T-helper 1 cell treated with Interleukin-12 subunit alpha and Interleukin-12 subunit beta and Interleukin-4 antibody, amounts not matched to agents 30 μg/mL and 1 μg/mL, for 36 hours (primary cell): ENCODE measurements around the gene SLC38A5.

Source experiments
- H3K27ac Mint-ChIP-seq: one replicate; pipeline ENCODE4 v1.8.0; 2021; ENCODE audit warnings: mild to moderate bottlenecking, mixed read lengths
- H3K27me3 Mint-ChIP-seq: one replicate; pipeline ENCODE4 v1.8.0; 2021; ENCODE audit warnings: low read depth, mixed read lengths
- H3K36me3 Mint-ChIP-seq: one replicate; pipeline ENCODE4 v1.8.0; 2021; ENCODE audit warnings: low read depth, mixed read lengths
- H3K4me1 Mint-ChIP-seq: one replicate; pipeline ENCODE4 v1.8.0; 2021; ENCODE audit warnings: low read depth, mixed read lengths
- H3K4me3 Mint-ChIP-seq: one replicate; pipeline ENCODE4 v1.8.0; 2021; ENCODE audit warnings: mild to moderate bottlenecking, moderate library complexity, mixed read lengths
- H3K9me3 Mint-ChIP-seq: one replicate; pipeline ENCODE4 v1.8.0; 2021; ENCODE audit warnings: mixed read lengths

Gene SLC38A5

DNA sequence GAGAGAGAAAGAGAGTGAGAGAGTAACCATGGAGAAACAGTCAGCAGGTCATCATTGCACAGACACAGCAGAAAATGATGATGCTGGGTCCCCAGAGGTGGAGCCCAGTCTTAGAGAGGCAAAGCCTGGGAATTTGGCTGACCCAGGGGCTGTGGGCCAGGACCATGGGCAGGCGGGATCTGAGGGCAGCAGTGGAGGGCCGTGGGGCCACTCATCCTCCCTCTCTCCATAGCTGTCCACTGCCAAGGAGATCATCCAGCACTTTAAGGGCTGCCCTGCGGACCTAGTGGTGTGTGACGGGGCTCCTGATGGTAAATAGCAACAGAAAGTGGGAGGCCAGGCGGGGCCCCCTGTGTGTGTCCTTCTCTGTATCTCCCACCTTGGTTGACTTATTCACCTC lies 8.7 kb upstream of the SLC38A5 start:
- H3K27me3 Mint-ChIP-seq = no peaks in the 10 kb centered on the region
- H3K36me3 Mint-ChIP-seq = peaks cover 20% of the 10 kb centered on the region
- no peak overlapping the region for H3K27ac Mint-ChIP-seq
- H3K4me3 Mint-ChIP-seq = no peak overlapping the region
- peaks cover 28% of the 10 kb centered on the region for H3K4me1 Mint-ChIP-seq
- H3K9me3 Mint-ChIP-seq = no peaks in the 10 kb centered on the region

- peaks cover 28% of the 10 kb centered on the region for H3K4me1 Mint-ChIP-seq
- H3K36me3 Mint-ChIP-seq = peaks cover 20% of the 10 kb centered on the region
- H3K9me3 Mint-ChIP-seq = no peaks in the 10 kb centered on the region
- no peak overlapping the region for H3K4me3 Mint-ChIP-seq
- no peak overlapping the region for H3K27ac Mint-ChIP-seq
- no peaks in the 10 kb centered on the region for H3K27me3 Mint-ChIP-seq
Measured at GRCh38 chrX:48477960-48478755, 8.1 kb upstream of the SLC38A5 start.

DNA sequence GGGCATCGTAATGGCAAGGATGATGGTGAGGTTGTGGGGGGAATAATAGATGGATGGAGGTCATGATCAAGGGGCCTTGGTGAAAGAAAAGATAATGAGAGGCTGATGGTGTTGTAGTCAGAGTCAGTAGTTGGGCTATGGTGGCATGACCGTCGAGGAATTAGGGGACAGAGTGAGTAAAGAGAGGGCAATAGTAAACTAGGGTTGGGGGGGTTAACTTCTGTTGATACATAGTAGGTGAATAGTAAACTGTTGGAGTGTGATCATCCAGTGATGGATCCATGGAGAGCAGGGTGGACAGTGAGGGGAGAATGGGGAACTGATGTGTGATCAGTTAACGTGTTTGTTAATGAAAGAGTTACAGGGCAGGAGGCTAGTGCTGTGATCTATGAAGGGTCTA lies 6.9 kb upstream of the SLC38A5 start:
- H3K27me3 Mint-ChIP-seq = no peaks in the 10 kb centered on the region
- peaks cover 20% of the 10 kb centered on the region for H3K36me3 Mint-ChIP-seq
- peak overlapping the region; percentile 95 for H3K27ac Mint-ChIP-seq
- H3K4me3 Mint-ChIP-seq = peak overlapping the region; percentile 96
- H3K4me1 Mint-ChIP-seq = peaks cover 28% of the 10 kb centered on the region
- no peaks in the 10 kb centered on the region for H3K9me3 Mint-ChIP-seq

DNA sequence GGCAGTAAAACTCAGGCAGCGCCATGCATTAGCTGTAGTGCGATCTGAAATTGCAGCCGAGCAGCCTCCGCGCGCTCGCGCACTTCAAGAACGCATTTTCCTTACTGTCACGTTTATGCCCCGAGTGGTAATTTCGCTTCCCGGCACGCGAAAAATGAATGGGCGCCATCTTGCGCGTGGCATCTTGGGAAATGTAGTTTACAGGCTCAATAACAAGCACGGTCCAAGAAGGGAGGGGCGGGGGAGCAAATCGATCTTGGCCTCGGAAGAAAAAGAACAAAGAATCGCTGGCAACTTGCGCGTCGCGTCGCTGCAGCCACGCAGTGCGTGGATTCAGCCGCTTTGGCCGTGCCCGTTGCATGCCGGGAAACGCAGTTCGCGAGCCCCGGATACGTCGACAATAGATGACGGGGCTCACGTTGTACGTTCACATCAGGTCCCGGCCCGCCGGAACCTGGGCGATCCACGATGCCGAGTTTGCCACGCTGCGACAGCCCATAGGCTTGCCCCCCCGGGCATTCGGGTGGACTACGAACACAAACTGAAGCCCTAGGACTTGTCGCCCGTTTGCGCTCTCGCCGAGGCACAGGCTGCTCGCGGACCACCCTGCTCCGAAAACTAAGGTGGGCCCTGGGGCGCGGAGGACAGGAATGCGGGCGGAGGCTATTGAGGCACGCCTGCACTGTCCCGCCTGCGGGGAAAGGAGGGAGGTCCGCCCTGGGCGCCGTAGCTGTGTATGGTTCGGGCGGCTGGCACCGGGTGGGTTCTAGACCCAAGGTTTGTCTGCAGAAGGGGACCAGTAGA lies 5.9 kb upstream of the SLC38A5 start, which contains the start of gene FTSJ1:
Gene FTSJ1, plus strand, starts transcription at position 426 of the 804 bp plus-strand sequence. CDS start 1,849 bp downstream, outside the sequence.
- peak within 1 kb of the TSS; percentile 95 for H3K27ac Mint-ChIP-seq
- H3K4me3 Mint-ChIP-seq = peak within 1 kb of the TSS; percentile 96
- H3K36me3 Mint-ChIP-seq = peaks cover 18% of the 10 kb centered on the region
- H3K4me1 Mint-ChIP-seq = peaks cover 29% of the 10 kb centered on the region
- H3K9me3 Mint-ChIP-seq = no peaks in the 10 kb centered on the region
- no peaks in the 10 kb centered on the region for H3K27me3 Mint-ChIP-seq

DNA sequence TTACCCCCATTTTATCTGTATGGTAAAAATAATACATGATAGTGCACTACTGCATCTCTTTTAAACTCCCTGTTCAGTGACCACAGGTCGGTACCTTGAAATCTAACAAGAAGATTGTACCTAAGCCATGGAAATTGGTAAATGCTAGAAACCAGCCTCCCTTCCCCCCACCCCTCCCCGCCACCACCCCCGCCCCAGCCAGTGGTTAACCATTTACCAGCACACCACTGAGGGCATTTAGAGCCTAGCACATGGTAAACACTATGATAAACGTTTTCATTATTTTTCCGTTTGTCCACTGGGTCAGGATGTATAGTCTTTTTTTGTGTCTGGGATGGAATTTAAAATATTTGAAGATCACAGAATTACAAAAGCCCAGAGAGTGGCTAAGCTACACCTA lies 5.2 kb upstream of the SLC38A5 start:
- Mint-ChIP-seq H3K27me3 (no peaks in the 10 kb centered on the region), H3K27ac (peak overlapping the region; percentile 95), H3K36me3 (peaks cover 13% of the 10 kb centered on the region), H3K9me3 (no peaks in the 10 kb centered on the region), H3K4me1 (peaks cover 26% of the 10 kb centered on the region), H3K4me3 (peak overlapping the region; percentile 96)

- H3K27ac Mint-ChIP-seq = no peak overlapping the region
- peaks cover 31% of the 10 kb centered on the region for H3K4me1 Mint-ChIP-seq
- peaks cover 9% of the 10 kb centered on the region for H3K36me3 Mint-ChIP-seq
- no peaks in the 10 kb centered on the region for H3K27me3 Mint-ChIP-seq
- H3K4me3 Mint-ChIP-seq = peak overlapping the region; percentile 96
- no peaks in the 10 kb centered on the region for H3K9me3 Mint-ChIP-seq
Measured at GRCh38 chrX:48474581-48474980, 4.5 kb upstream of the SLC38A5 start.

DNA sequence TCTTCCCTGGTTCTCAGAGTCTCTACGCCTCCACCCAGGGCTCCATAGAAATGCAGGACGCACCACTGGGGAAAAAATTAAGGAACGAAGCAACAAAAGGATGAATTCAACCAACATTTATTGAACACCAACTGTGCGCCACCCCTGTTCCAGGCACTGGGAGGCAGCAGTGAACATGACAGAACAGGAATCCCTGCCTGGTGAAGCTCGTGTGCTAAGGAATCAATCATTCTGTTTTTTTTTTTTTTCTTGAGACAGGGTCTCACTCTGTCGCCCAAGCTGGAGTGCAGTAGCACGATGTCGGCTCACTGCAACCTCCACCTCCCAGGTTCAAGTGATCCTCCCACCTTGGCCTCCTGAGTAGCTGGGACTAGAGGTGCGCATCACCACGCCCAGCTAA lies 4.1 kb upstream of the SLC38A5 start:
- Mint-ChIP-seq H3K9me3 (no peaks in the 10 kb centered on the region), H3K27me3 (no peaks in the 10 kb centered on the region), H3K36me3 (peaks cover 8% of the 10 kb centered on the region), H3K4me3 (peak overlapping the region; percentile 31), H3K4me1 (peaks cover 32% of the 10 kb centered on the region), H3K27ac (no peak overlapping the region)

GRCh38 chrX:48473704-48473990 lies 3.6 kb upstream of the SLC38A5 start:
- H3K27ac Mint-ChIP-seq = no peak overlapping the region
- H3K9me3 Mint-ChIP-seq = no peaks in the 10 kb centered on the region
- no peaks in the 10 kb centered on the region for H3K27me3 Mint-ChIP-seq
- peaks cover 31% of the 10 kb centered on the region for H3K4me1 Mint-ChIP-seq
- peaks cover 7% of the 10 kb centered on the region for H3K36me3 Mint-ChIP-seq
- H3K4me3 Mint-ChIP-seq = no peak overlapping the region

DNA sequence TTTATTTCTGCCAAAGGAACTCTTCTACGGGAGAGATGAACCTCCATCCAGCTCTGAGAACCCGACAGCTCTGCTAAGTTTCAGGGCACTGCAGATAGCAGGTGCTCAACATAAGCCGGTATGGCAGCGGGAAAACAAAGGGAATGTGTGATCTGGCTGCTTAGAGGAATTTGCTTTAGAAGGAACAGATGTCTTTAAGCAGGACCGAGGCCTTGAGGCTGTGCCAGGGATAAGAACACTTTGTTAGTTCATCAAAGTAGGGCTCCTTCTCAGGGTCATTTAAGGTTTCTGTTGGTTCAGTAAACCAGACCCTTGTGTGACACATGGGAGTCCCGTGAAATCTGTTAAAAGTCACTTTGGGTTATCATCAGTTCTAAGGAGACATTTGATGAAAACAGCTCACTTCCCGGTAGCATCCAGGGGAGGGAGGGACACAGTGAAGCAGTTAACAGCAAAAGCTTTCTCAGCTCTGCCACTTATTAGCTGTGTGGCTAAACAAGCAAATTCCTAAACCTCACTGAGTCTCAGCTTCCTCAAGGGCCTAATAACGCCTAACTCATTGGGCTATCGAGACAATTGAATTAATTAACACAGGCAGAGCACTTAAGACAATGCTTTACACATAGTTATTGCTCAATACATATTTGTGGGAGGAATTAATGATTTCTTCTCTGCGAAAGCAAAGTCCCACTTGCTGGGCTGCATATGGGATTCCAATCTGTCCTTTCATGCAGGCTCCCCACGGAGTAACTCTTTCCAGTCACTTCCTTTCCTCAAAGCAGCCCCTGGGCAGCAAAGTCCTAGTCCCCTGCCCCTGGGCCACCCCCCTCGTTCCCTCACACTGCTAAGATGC lies 3.0 kb upstream of the SLC38A5 start:
- Mint-ChIP-seq H3K4me1 (peaks cover 30% of the 10 kb centered on the region), H3K27me3 (no peaks in the 10 kb centered on the region), H3K4me3 (no peak overlapping the region), H3K9me3 (no peaks in the 10 kb centered on the region), H3K27ac (no peak overlapping the region), H3K36me3 (peaks cover 6% of the 10 kb centered on the region)

- Mint-ChIP-seq H3K4me3 (no peak overlapping the region), H3K27ac (no peak overlapping the region), H3K27me3 (no peaks in the 10 kb centered on the region), H3K9me3 (no peaks in the 10 kb centered on the region), H3K4me1 (peaks cover 26% of the 10 kb centered on the region), H3K36me3 (peaks cover 8% of the 10 kb centered on the region)
Measured at GRCh38 chrX:48472225-48472624, 2.2 kb upstream of the SLC38A5 start.

DNA sequence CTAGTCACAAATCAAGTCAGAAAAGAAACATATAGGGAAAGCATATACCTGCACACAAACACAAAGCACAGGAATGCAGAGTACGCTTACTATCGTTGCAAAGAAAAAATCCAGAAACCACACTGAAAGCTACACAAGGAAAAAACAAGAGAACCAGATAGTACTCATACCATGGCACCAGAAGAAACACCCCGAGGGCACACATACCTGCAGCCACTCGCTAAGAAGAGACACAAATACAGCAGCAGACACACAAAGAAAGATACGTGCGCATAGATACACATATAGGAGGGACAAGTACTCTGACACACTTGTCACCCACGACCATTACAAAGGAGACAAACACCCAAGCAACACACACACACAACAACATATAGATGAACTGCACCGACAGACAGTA lies 1.4 kb upstream of the SLC38A5 start:
- H3K27ac Mint-ChIP-seq = no peak overlapping the region
- peaks cover 26% of the 10 kb centered on the region for H3K4me1 Mint-ChIP-seq
- H3K27me3 Mint-ChIP-seq = no peaks in the 10 kb centered on the region
- no peaks in the 10 kb centered on the region for H3K9me3 Mint-ChIP-seq
- no peak overlapping the region for H3K4me3 Mint-ChIP-seq
- H3K36me3 Mint-ChIP-seq = peaks cover 6% of the 10 kb centered on the region

GRCh38 chrX:48470833-48471118 lies 716 bp upstream of the SLC38A5 start:
- no peaks in the 10 kb centered on the region for H3K9me3 Mint-ChIP-seq
- H3K4me1 Mint-ChIP-seq = peaks cover 27% of the 10 kb centered on the region
- H3K36me3 Mint-ChIP-seq = peaks cover 7% of the 10 kb centered on the region
- no peak overlapping the region for H3K27ac Mint-ChIP-seq
- H3K27me3 Mint-ChIP-seq = no peaks in the 10 kb centered on the region
- no peak overlapping the region for H3K4me3 Mint-ChIP-seq

- H3K27me3 Mint-ChIP-seq = no peaks in the 10 kb centered on the region
- H3K4me3 Mint-ChIP-seq = peak overlapping the region; percentile 95
- H3K4me1 Mint-ChIP-seq = peaks cover 33% of the 10 kb centered on the region
- peak overlapping the region; percentile 93 for H3K27ac Mint-ChIP-seq
- no peaks in the 10 kb centered on the region for H3K9me3 Mint-ChIP-seq
- peaks cover 20% of the 10 kb centered on the region for H3K36me3 Mint-ChIP-seq
Measured at GRCh38 chrX:48468693-48469691, 1.1 kb downstream of the SLC38A5 start.

DNA sequence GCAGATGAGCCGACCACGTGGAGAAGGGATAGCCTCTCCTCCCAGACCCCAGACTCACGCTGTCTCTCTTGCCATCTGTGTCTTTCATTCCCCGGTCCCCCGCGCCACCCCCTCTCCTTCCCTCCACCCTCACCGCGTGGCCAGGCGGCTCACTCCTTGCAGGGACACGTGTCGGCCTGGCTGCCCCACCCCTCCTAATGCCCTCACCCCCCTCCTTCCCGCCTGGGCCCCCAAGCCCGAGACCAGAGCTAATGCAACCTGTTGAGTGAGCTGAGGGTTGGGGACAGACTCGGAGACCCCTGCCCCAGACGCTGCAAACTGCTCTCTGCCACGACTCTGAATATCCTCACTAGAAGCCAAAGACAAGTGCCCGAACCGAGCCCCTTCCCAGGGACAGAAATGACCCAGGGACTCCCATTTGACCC lies 1.8 kb downstream of the SLC38A5 start:
- Mint-ChIP-seq H3K27me3 (no peaks in the 10 kb centered on the region), H3K36me3 (peaks cover 22% of the 10 kb centered on the region), H3K9me3 (no peaks in the 10 kb centered on the region)

More for the DNA sequence above, 1.8 kb downstream of the SLC38A5 start:
- H3K4me3 Mint-ChIP-seq = peak overlapping the region; percentile 95
- peak overlapping the region; percentile 93 for H3K27ac Mint-ChIP-seq
- peaks cover 33% of the 10 kb centered on the region for H3K4me1 Mint-ChIP-seq
